Liver (tissue), 9 donors: ENCODE results near the gene C12orf75. TPM values are rescaled to one million over a fixed set of nuclear protein-coding genes. Genes with fewer than 3 reads are reported as not detected.

ENCODE experiments used
- DNase-seq: peaks from one replicate; pipeline ENCODE4 v3.0.0-alpha.2; 2017; ENCODE audit warnings: low spot score
- H3K27ac ChIP-seq, 2 donors: one replicate each; pipeline ENCODE4 v1.7.0; 2013; ENCODE audit warnings: inconsistent platforms in 2 of 2, low read length in 2 of 2, control low read depth in 1 of 2, low read depth in 1 of 2, mild to moderate bottlenecking in 1 of 2
- H3K27me3 ChIP-seq, 4 donors: one replicate each; pipeline versions ENCODE4 v1.6.1 to v1.7.0; 2013; ENCODE audit warnings: low read length in 3 of 4, inconsistent platforms in 1 of 4, mild to moderate bottlenecking in 1 of 4, moderate library complexity in 1 of 4; ENCODE audit not compliant: control insufficient read depth in 4 of 4, insufficient read depth in 4 of 4
- H3K36me3 ChIP-seq, 4 donors: one replicate each; pipeline versions ENCODE4 v1.6.1 to v1.7.0; 2013; ENCODE audit warnings: low read length in 3 of 4, mild to moderate bottlenecking in 3 of 4, low read depth in 1 of 4, moderate library complexity in 1 of 4; ENCODE audit not compliant: control insufficient read depth in 4 of 4, insufficient read depth in 3 of 4
- H3K4me1 ChIP-seq, 4 donors: one replicate each; pipeline versions ENCODE4 v1.6.1 to v1.7.0; 2013; ENCODE audit warnings: low read length in 3 of 4, mild to moderate bottlenecking in 3 of 4, moderate library complexity in 1 of 4; ENCODE audit not compliant: control insufficient read depth in 4 of 4, insufficient read depth in 4 of 4
- H3K4me3 ChIP-seq, 3 donors: one replicate each; pipeline versions ENCODE4 v1.6.1 to v1.7.0; 2013; ENCODE audit warnings: low read length in 3 of 3, control low read depth in 1 of 3, low read depth in 1 of 3, mild to moderate bottlenecking in 1 of 3
- H3K9ac ChIP-seq, 2 donors: one replicate each; pipeline ENCODE4 v1.7.0; 2013; ENCODE audit warnings: low read length in 2 of 2, mild to moderate bottlenecking in 2 of 2, moderate library complexity in 2 of 2, control low read depth in 1 of 2, low read depth in 1 of 2
- H3K9me3 ChIP-seq, 4 donors: one replicate each; pipeline versions ENCODE4 v1.6.1 to v1.7.0; 2013; ENCODE audit warnings: low read length in 3 of 4; ENCODE audit not compliant: control insufficient read depth in 4 of 4
- ATF3 ChIP-seq: IDR thresholded peaks from 2 replicates; pipeline ENCODE4 v1.6.1; 2016; ENCODE audit warnings: antibody characterized with exemption
- CTCF ChIP-seq: fragments of 150-350 bp; IDR thresholded peaks from 2 replicates; pipeline ENCODE4 v1.5.1; 2017; ENCODE audit warnings: improper control_type of control experiment, low read depth, low read length; ENCODE audit not compliant: missing input control
- EGR1 ChIP-seq, 2 donors: IDR thresholded peaks; 2 replicates each; pipeline ENCODE4 v1.6.1; 2016 to 2018; ENCODE audit warnings: antibody characterized with exemption in 2 of 2, low read depth in 2 of 2
- FOXA1 ChIP-seq: IDR thresholded peaks from 2 replicates; pipeline ENCODE4 v1.6.1; 2016; ENCODE audit warnings: antibody characterized with exemption
- FOXA2 ChIP-seq: IDR thresholded peaks from 2 replicates; pipeline ENCODE4 v1.6.1; 2016; ENCODE audit warnings: antibody characterized with exemption
- GABPA ChIP-seq, 2 donors: IDR thresholded peaks in 1 of 2; conservative IDR thresholded peaks in 1 of 2; 2 replicates each; pipeline ENCODE4 v1.6.1; 2016; ENCODE audit warnings: antibody characterized with exemption in 2 of 2, mild to moderate bottlenecking in 1 of 2, moderate library complexity in 1 of 2
- HNF4A ChIP-seq, 2 donors: conservative IDR thresholded peaks; 2 replicates each; pipeline ENCODE4 v1.6.1; 2016; ENCODE audit warnings: antibody characterized with exemption in 2 of 2, mild to moderate bottlenecking in 2 of 2
- HNF4G ChIP-seq: IDR thresholded peaks from 2 replicates; pipeline ENCODE4 v1.6.1; 2016; ENCODE audit warnings: antibody characterized with exemption
- JUND ChIP-seq, 2 donors: IDR thresholded peaks; 2 replicates each; pipeline ENCODE4 v1.6.1; 2016; ENCODE audit warnings: antibody characterized with exemption in 2 of 2
- MAX ChIP-seq: IDR thresholded peaks from 2 replicates; pipeline ENCODE4 v1.6.1; 2016; ENCODE audit warnings: antibody characterized with exemption
- NR2F2 ChIP-seq: IDR thresholded peaks from 2 replicates; pipeline ENCODE4 v1.6.1; 2016; ENCODE audit warnings: antibody characterized with exemption
- RAD21 ChIP-seq, 2 donors: IDR thresholded peaks; 2 replicates each; pipeline ENCODE4 v1.6.1; 2016; ENCODE audit warnings: antibody characterized with exemption in 2 of 2, mild to moderate bottlenecking in 2 of 2
- REST ChIP-seq: IDR thresholded peaks from 2 replicates; pipeline ENCODE4 v1.6.1; 2016; ENCODE audit warnings: antibody characterized with exemption, mild to moderate bottlenecking
- RXRA ChIP-seq, 2 donors: IDR thresholded peaks; 2 replicates each; pipeline ENCODE4 v1.6.1; 2017 to 2018; ENCODE audit warnings: antibody characterized with exemption in 2 of 2, mild to moderate bottlenecking in 1 of 2
- SP1 ChIP-seq: IDR thresholded peaks from 2 replicates; pipeline ENCODE4 v1.6.1; 2018; ENCODE audit warnings: antibody characterized with exemption, mild to moderate bottlenecking
- TAF1 ChIP-seq: conservative IDR thresholded peaks from 2 replicates; pipeline ENCODE4 v1.6.1; 2016; ENCODE audit warnings: antibody characterized with exemption, mild to moderate bottlenecking
- YY1 ChIP-seq: IDR thresholded peaks from 2 replicates; pipeline ENCODE4 v1.6.1; 2016; ENCODE audit warnings: antibody characterized with exemption, mild to moderate bottlenecking
- ZBTB33 ChIP-seq: IDR thresholded peaks from 2 replicates; pipeline ENCODE4 v1.6.1; 2016; ENCODE audit warnings: antibody characterized with exemption
- WGBS: extraction: QIAGEN DNeasy Blood & Tissue Kit; methylation state at CpG from one replicate; pipeline ENCODE4 v1.1.7; 2013; 5-methylcytosine and 5-hydroxymethylcytosine counted together
- polyA plus RNA-seq, 2 donors: library from polyadenylated mRNA; stranded (reverse) in 1 of 2; unstranded in 1 of 2; fragments of 200-250 nt in 1 of 2; fragments of >200 nt in 1 of 2; fragmentation: Nextera tagmentation in 1 of 2; extraction: Ambion mirVana in 1 of 2; gene quantifications; one replicate each; pipeline versions ENCODE4 v1.2.1 to v1.2.3, GENCODE V29; 2013 to 2015
- total RNA-seq, 2 donors: library from RNA; depleted of rRNA; stranded (reverse); fragments of >200 nt; gene quantifications; one replicate each; pipeline ENCODE4 v1.2.3, GENCODE V29; 2014
- donor health status: healthy.
- donor health status: healthy.
- donor health status: healthy.
- donor health status: healthy.
- donor health status: healthy.

The C12orf75 gene
- total and polyA plus RNA-seq, 4 donors, result 1.2 to 3.9 (median 2.8) TPM

- Histone ChIP-seq H3K9ac (no peak overlapping the region), H3K4me3 (no peak overlapping the region), H3K36me3 (no peaks in the 10 kb centered on the region), H3K9me3 (no peaks in the 10 kb centered on the region), H3K27ac (no peak overlapping the region), H3K4me1 (no peaks in the 10 kb centered on the region), H3K27me3 (no peaks in the 10 kb centered on the region)
- DNase-seq, result no peak
- WGBS, result 73% methylated on average over 3 of the region's 3 CpGs
- TF ChIP-seq TAF1 (no peak), RAD21 (IDR thresholded peaks at IDR 0.05) (no peak), CTCF (no peak), HNF4G (no peak), FOXA2 (no peak), EGR1 (IDR thresholded peaks at IDR 0.05; ENCODE audit: low read depth in 2 of 2) (no peak), ZBTB33 (no peak), HNF4A (conservative IDR thresholded peaks at IDR 0.05) (no peak), GABPA (IDR thresholded peaks at IDR 0.05 in 1 of 2, conservative IDR thresholded peaks at IDR 0.05 in 1 of 2) (no peak), SP1 (no peak), FOXA1 (no peak), YY1 (no peak), ATF3 (no peak), MAX (no peak), JUND (IDR thresholded peaks at IDR 0.05) (no peak), NR2F2 (no peak), RXRA (IDR thresholded peaks at IDR 0.05) (no peak), REST (no peak)
Measured at GRCh38 chr12:105369014-105369413, 38.5 kb downstream of the C12orf75 start.

- no peaks in the 10 kb centered on the region for H3K9me3 ChIP-seq
- H3K27ac ChIP-seq, result no peak overlapping the region
- H3K9ac ChIP-seq, result no peak overlapping the region
- WGBS, result 91% methylated on average over 1 of the region's 1 CpG
- H3K36me3 ChIP-seq, result no peaks in the 10 kb centered on the region
- no peak for DNase-seq
- H3K4me1 ChIP-seq, result no peaks in the 10 kb centered on the region
- no peaks in the 10 kb centered on the region for H3K27me3 ChIP-seq
- TF ChIP-seq JUND (IDR thresholded peaks at IDR 0.05) (no peak), SP1 (no peak), RXRA (IDR thresholded peaks at IDR 0.05) (no peak), CTCF (no peak), NR2F2 (no peak), EGR1 (IDR thresholded peaks at IDR 0.05; ENCODE audit: low read depth in 2 of 2) (no peak)
- H3K4me3 ChIP-seq, result no peak overlapping the region
Measured at GRCh38 chr12:105374303-105374702, 43.8 kb downstream of the C12orf75 start.
